SIG-M5 treated with dmso at 0.1 percent for 504 hours (cell line): ENCODE data around the gene CUBN.

Experiments used
- DNase-seq: peaks from one replicate; lab custom pipeline; 2025; ENCODE audit not compliant: unreplicated experiment; lab: John Stamatoyannopoulos, UW

CUBN gene

GRCh38 chr10:16992611-16993119 is 136.9 kb downstream of the CUBN start:
- DNase-seq: no peak

GRCh38 chr10:16991011-16991410 is 138.6 kb downstream of the CUBN start:
- DNase-seq: no peak

GRCh38 chr10:16989826-16990293 is 139.8 kb downstream of the CUBN start:
- DNase-seq: no peak

GRCh38 chr10:16988900-16989299 is 140.7 kb downstream of the CUBN start:
- DNase-seq: no peak

GRCh38 chr10:16987976-16988610 is 141.5 kb downstream of the CUBN start:
- no peak for DNase-seq

- DNase-seq: no peak
Observed at GRCh38 chr10:16987206-16987621, 142.4 kb downstream of the CUBN start.

- DNase-seq: no peak
Observed at GRCh38 chr10:16986406-16987205, 143.0 kb downstream of the CUBN start.

- no peak for DNase-seq
Observed at GRCh38 chr10:16986082-16986405, 143.6 kb downstream of the CUBN start.

GRCh38 chr10:16984242-16984641 is 145.4 kb downstream of the CUBN start:
- DNase-seq: no peak

- DNase-seq: no peak
Observed at GRCh38 chr10:16976803-16977202, 152.8 kb downstream of the CUBN start.

- DNase-seq: no peak
Observed at GRCh38 chr10:16975188-16975587, 154.4 kb downstream of the CUBN start.

GRCh38 chr10:16968416-16969041 is 161.1 kb downstream of the CUBN start:
- DNase-seq: no peak

GRCh38 chr10:16967866-16968415 is 161.7 kb downstream of the CUBN start:
- DNase-seq: no peak

- DNase-seq: no peak
Observed at GRCh38 chr10:16966991-16967865, 162.4 kb downstream of the CUBN start.

GRCh38 chr10:16965740-16966447 is 163.7 kb downstream of the CUBN start:
- no peak for DNase-seq

GRCh38 chr10:16965344-16965616 is 164.3 kb downstream of the CUBN start:
- DNase-seq: no peak

GRCh38 chr10:16964576-16965343 is 164.9 kb downstream of the CUBN start:
- DNase-seq: no peak

GRCh38 chr10:16960551-16960950 is 169.1 kb downstream of the CUBN start:
- no peak for DNase-seq

GRCh38 chr10:16957038-16957437 is 172.6 kb downstream of the CUBN start:
- DNase-seq: no peak
